HCT116 (cell line): ENCODE results near the gene VAMP1. TPM values are rescaled to one million over a fixed set of nuclear protein-coding genes. Genes with fewer than 3 reads are reported as not detected.

Source experiments
- ATAC-seq: fragments of 200-7000 bp; cut with Tn5 transposase; 2 replicates; pipeline ENCODE4 v1.9.1; 2020; ENCODE audit warnings: mild to moderate bottlenecking, moderate library complexity
- BruUV-seq: library from RNA; stranded (reverse); fragments of 400-500 nt; replicated peaks from 2 replicates; lab custom pipeline; 2021; lab: Mats Ljungman, UMichigan
- CTCF ChIA-PET: fragments of 300-600 bp; sonication (Branson Sonifier 250); formaldehyde crosslinking; loops from one replicate; lab custom pipeline; 2021; ENCODE audit warnings: antibody characterized with exemption; lab: Charles Lee
- POLR2A ChIA-PET: fragments of 300-600, 350-600 bp; sonication (Branson Sonifier 250); formaldehyde crosslinking; loops from one replicate; lab custom pipeline; 2021; ENCODE audit warnings: antibody characterized with exemption; lab: Charles Lee
- RAD21 ChIA-PET, 2 experiments: fragments of 300-600 bp; sonication (Branson Sonifier 250); formaldehyde crosslinking; loops; one replicate each; lab custom pipeline; 2023; ENCODE audit warnings: low total read pairs in 2 of 2; ENCODE audit not compliant: uncharacterized antibody in 2 of 2, unreplicated experiment in 2 of 2, low non-redundant PET in 1 of 2; lab: Charles Lee
- DNase-seq: peaks from one replicate; pipeline ENCODE4 v3.0.0-alpha.2; 2010; ENCODE audit warnings: low read depth, low spot score
- H2AFZ ChIP-seq: fragments of 200-600 bp; shearing (Covaris generic), sonication (generic); 2 replicates; pipeline ENCODE4 v1.6.1; 2017; ENCODE audit warnings: low read depth, mixed run types, mixed read lengths, antibody characterized with exemption, low read length; ENCODE audit not compliant: poor library complexity, severe bottlenecking
- H3K27ac ChIP-seq: 2 replicates; pipeline ENCODE4 v1.5.1; 2012; ENCODE audit warnings: low read depth, low read length
- H3K27me3 ChIP-seq: fragments of 200-600 bp; sonication (generic); 2 replicates; pipeline ENCODE4 v1.6.1; 2016; ENCODE audit warnings: mixed run types, low read length, mixed read lengths; ENCODE audit not compliant: insufficient read depth
- H3K36me3 ChIP-seq, 2 experiments: fragments of 200-500 bp in 1 of 2; fragments of 200-600 bp in 1 of 2; sonication (Bioruptor generic) in 1 of 2; sonication (generic) in 1 of 2; 2 replicates each; pipeline versions ENCODE4 v1.5.1 to v1.6.1; 2014 to 2016; ENCODE audit warnings: low read length in 2 of 2, inconsistent platforms in 1 of 2, mixed read lengths in 1 of 2, mixed run types in 1 of 2; ENCODE audit not compliant: insufficient read depth in 2 of 2, control insufficient read depth in 1 of 2
- H3K4me1 ChIP-seq, 2 experiments: fragments of 200-600 bp in 1 of 2; sonication (generic) in 1 of 2; 2 replicates each; pipeline versions ENCODE4 v1.5.1 to v1.6.1; 2012 to 2017; ENCODE audit warnings: low read length in 2 of 2, inconsistent platforms in 1 of 2, mild to moderate bottlenecking in 1 of 2, mixed read lengths in 1 of 2, mixed run types in 1 of 2, moderate library complexity in 1 of 2; ENCODE audit not compliant: insufficient read depth in 2 of 2, control insufficient read depth in 1 of 2
- H3K4me2 ChIP-seq: fragments of 200-600 bp; sonication (generic); 2 replicates; pipeline ENCODE4 v1.6.1; 2017; ENCODE audit warnings: mixed run types, low read length, mixed read lengths
- H3K4me3 ChIP-seq, 2 experiments: fragments of 200-600 bp in 1 of 2; sonication (generic) in 1 of 2; replicated peaks in 1 of 2; 2 replicates each; pipeline ENCODE4 v1.5.1; 2011 to 2016; ENCODE audit warnings: low read length in 2 of 2, control low read depth in 1 of 2, low read depth in 1 of 2, mild to moderate bottlenecking in 1 of 2, mixed read lengths in 1 of 2, mixed run types in 1 of 2
- H3K79me2 ChIP-seq: fragments of 200-600 bp; sonication (generic); 2 replicates; pipeline ENCODE4 v1.6.1; 2017; ENCODE audit warnings: mild to moderate bottlenecking, mixed run types, low read length, moderate library complexity, mixed read lengths; ENCODE audit not compliant: insufficient read depth
- H3K9ac ChIP-seq: fragments of 200-600 bp; sonication (generic); 2 replicates; pipeline ENCODE4 v1.6.1; 2016; ENCODE audit warnings: low read length, mixed read lengths
- H3K9me2 ChIP-seq: fragments of 200-600 bp; sonication (generic), shearing (Covaris generic); 2 replicates; pipeline ENCODE4 v1.6.1; 2017; ENCODE audit warnings: mixed run types, mild to moderate bottlenecking, moderate library complexity; ENCODE audit not compliant: insufficient read depth
- H3K9me3 ChIP-seq, 2 experiments: fragments of 200-500 bp in 1 of 2; fragments of 200-600 bp in 1 of 2; sonication (Bioruptor generic) in 1 of 2; sonication (generic) in 1 of 2; 2 replicates each; pipeline ENCODE4 v1.6.1; 2014 to 2017; ENCODE audit warnings: low read length in 2 of 2, mixed read lengths in 2 of 2, inconsistent platforms in 1 of 2, low read depth in 1 of 2, mild to moderate bottlenecking in 1 of 2, mixed run types in 1 of 2, moderate library complexity in 1 of 2; ENCODE audit not compliant: control insufficient read depth in 1 of 2, insufficient read depth in 1 of 2
- H4K20me1 ChIP-seq: fragments of 200-600 bp; sonication (generic), shearing (Covaris generic); 2 replicates; pipeline ENCODE4 v1.6.1; 2017; ENCODE audit warnings: mixed run types, mild to moderate bottlenecking, moderate library complexity; ENCODE audit not compliant: insufficient read depth
- EGR1 ChIP-seq: IDR thresholded peaks from 2 replicates; pipeline ENCODE4 v1.6.1; 2012; ENCODE audit warnings: low read depth
- EZH2 ChIP-seq: fragments of 200-600 bp; sonication (generic); IDR thresholded peaks from 2 replicates; pipeline ENCODE4 v1.6.1; 2017; ENCODE audit warnings: antibody characterized with exemption, mixed run types
- FOSL1 ChIP-seq: IDR thresholded peaks from 2 replicates; pipeline ENCODE4 v1.6.1; 2012; ENCODE audit warnings: low read depth
- JUND ChIP-seq: IDR thresholded peaks from 2 replicates; pipeline ENCODE4 v1.6.1; 2012
- POLR2A ChIP-seq: IDR thresholded peaks from 2 replicates; pipeline ENCODE4 v1.7.0; 2011; ENCODE audit warnings: borderline replicate concordance; ENCODE audit not compliant: insufficient read depth, insufficient read length; ENCODE audit errors: extremely low read depth
- RAD21 ChIP-seq: IDR thresholded peaks from 2 replicates; pipeline ENCODE4 v1.6.1; 2012; ENCODE audit warnings: low read depth, mild to moderate bottlenecking
- SP1 ChIP-seq: IDR thresholded peaks from 2 replicates; pipeline ENCODE4 v1.6.1; 2012; ENCODE audit warnings: low read depth
- ZBTB33 ChIP-seq: IDR thresholded peaks from 2 replicates; pipeline ENCODE4 v1.6.1; 2011; ENCODE audit warnings: mild to moderate bottlenecking, low read length, moderate library complexity; ENCODE audit not compliant: insufficient replicate concordance; ENCODE audit errors: extremely low read depth
- intact Hi-C: fragments of 100-400 bp; cut with micrococcal nuclease; formaldehyde crosslinking; loops from 2 replicates; pipeline ENCODE4 v1.10.0; 2022
- total RNA-seq: library from RNA; stranded (reverse); gene quantifications from one replicate; pipeline ENCODE4 v1.2.1, GENCODE V29; 2021; ENCODE audit not compliant: unreplicated experiment
- TF ChIP-seq, protein P1 (sequence below): IDR thresholded peaks from 2 replicates; pipeline ENCODE4 v1.6.1; 2012; ENCODE audit warnings: low read depth
- TF ChIP-seq, protein P2 (sequence below), 3 experiments: fragments of 200-600 bp in 1 of 3; sonication (generic) in 1 of 3; IDR thresholded peaks in 2 of 3; conservative IDR thresholded peaks in 1 of 3; 2 replicates each; pipeline ENCODE4 v1.5.1; 2012 to 2017; ENCODE audit warnings: low read depth in 2 of 3, low read length in 2 of 3, antibody characterized with exemption in 1 of 3, borderline replicate concordance in 1 of 3, control low read depth in 1 of 3, mild to moderate bottlenecking in 1 of 3, mixed read lengths in 1 of 3, mixed run types in 1 of 3, moderate library complexity in 1 of 3; ENCODE audit not compliant: insufficient read depth in 1 of 3
- TF ChIP-seq, protein P3 (sequence below): IDR thresholded peaks from 2 replicates; pipeline ENCODE4 v1.6.1; 2012

The VAMP1 gene
- total RNA-seq, 1 experiment from 2014 or later = 12.1 TPM

GRCh38 chr12:6423267-6424007 is 47.0 kb downstream of the VAMP1 start (continued):
- TF ChIP-seq, protein P1, sequence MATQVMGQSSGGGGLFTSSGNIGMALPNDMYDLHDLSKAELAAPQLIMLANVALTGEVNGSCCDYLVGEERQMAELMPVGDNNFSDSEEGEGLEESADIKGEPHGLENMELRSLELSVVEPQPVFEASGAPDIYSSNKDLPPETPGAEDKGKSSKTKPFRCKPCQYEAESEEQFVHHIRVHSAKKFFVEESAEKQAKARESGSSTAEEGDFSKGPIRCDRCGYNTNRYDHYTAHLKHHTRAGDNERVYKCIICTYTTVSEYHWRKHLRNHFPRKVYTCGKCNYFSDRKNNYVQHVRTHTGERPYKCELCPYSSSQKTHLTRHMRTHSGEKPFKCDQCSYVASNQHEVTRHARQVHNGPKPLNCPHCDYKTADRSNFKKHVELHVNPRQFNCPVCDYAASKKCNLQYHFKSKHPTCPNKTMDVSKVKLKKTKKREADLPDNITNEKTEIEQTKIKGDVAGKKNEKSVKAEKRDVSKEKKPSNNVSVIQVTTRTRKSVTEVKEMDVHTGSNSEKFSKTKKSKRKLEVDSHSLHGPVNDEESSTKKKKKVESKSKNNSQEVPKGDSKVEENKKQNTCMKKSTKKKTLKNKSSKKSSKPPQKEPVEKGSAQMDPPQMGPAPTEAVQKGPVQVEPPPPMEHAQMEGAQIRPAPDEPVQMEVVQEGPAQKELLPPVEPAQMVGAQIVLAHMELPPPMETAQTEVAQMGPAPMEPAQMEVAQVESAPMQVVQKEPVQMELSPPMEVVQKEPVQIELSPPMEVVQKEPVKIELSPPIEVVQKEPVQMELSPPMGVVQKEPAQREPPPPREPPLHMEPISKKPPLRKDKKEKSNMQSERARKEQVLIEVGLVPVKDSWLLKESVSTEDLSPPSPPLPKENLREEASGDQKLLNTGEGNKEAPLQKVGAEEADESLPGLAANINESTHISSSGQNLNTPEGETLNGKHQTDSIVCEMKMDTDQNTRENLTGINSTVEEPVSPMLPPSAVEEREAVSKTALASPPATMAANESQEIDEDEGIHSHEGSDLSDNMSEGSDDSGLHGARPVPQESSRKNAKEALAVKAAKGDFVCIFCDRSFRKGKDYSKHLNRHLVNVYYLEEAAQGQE = no peak
- no peak for TF ChIP-seq JUND

DNA sequence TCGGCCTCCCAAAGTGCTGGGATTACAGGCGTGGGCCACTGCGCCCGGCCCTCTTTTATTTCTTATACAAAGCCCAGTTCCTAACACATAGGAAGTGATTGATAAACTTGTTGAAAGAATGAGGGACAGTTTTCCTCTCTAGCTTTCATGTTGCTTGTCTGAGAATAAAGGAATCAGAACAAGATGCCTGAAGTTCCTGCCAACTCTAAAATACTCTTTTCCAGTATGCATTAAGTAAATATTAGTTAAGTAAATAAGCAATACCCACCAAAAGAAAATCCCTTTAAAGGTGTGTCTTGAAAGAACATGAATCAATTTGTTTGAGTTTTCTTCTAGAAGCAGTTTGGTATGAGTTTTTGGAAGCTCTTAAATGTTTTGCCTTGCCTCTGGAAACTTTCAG is 50.1 kb downstream of the VAMP1 start:
- ATAC-seq (no peak), DNase-seq (no peak)
- no peaks in the 10 kb centered on the region for H4K20me1 ChIP-seq
- H3K4me3 ChIP-seq = no peak overlapping the region
- TF ChIP-seq ZBTB33 (no peak), SP1 (no peak), POLR2A (no peak), RAD21 (no peak), JUND (no peak), FOSL1 (no peak), EGR1 (no peak), EZH2 (no peak)
- TF ChIP-seq, protein P2, sequence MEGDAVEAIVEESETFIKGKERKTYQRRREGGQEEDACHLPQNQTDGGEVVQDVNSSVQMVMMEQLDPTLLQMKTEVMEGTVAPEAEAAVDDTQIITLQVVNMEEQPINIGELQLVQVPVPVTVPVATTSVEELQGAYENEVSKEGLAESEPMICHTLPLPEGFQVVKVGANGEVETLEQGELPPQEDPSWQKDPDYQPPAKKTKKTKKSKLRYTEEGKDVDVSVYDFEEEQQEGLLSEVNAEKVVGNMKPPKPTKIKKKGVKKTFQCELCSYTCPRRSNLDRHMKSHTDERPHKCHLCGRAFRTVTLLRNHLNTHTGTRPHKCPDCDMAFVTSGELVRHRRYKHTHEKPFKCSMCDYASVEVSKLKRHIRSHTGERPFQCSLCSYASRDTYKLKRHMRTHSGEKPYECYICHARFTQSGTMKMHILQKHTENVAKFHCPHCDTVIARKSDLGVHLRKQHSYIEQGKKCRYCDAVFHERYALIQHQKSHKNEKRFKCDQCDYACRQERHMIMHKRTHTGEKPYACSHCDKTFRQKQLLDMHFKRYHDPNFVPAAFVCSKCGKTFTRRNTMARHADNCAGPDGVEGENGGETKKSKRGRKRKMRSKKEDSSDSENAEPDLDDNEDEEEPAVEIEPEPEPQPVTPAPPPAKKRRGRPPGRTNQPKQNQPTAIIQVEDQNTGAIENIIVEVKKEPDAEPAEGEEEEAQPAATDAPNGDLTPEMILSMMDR (IDR thresholded peaks at IDR 0.05 in 2 of 3, conservative IDR thresholded peaks at IDR 0.05 in 1 of 3; ENCODE audit: borderline replicate concordance in 1 of 3, insufficient read depth in 1 of 3, low read depth in 2 of 3, low read length in 2 of 3) = no peak
- TF ChIP-seq, protein P3, sequence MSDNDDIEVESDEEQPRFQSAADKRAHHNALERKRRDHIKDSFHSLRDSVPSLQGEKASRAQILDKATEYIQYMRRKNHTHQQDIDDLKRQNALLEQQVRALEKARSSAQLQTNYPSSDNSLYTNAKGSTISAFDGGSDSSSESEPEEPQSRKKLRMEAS = no peak
- no peaks in the 10 kb centered on the region for H3K79me2 ChIP-seq
- POLR2A ChIA-PET = no interaction called here
- RAD21 ChIA-PET = no interaction called here
- H3K27me3 ChIP-seq = no peaks in the 10 kb centered on the region
- no TSS peak for BruUV-seq
- intact Hi-C loops = no loop called here
- peaks cover 0 to 11% of the 10 kb centered on the region in 2 experiments; a peak in 3 of 4 replicates for H3K4me1 ChIP-seq
- H2AFZ ChIP-seq = no peak overlapping the region
- no peak overlapping the region for H3K9ac ChIP-seq
- peaks cover 0 to 7% of the 10 kb centered on the region in 2 experiments; a peak in 1 of 4 replicates for H3K36me3 ChIP-seq
- no peaks in the 10 kb centered on the region for H3K9me3 ChIP-seq
- H3K27ac ChIP-seq = no peak overlapping the region
- no peak overlapping the region for H3K4me2 ChIP-seq
- CTCF ChIA-PET = no interaction called here
- H3K9me2 ChIP-seq = no peaks in the 10 kb centered on the region; the same call in 1 of the 2 replicates
